WERI-Rb-1 (cell line): Measurements from ENCODE around the gene CEP350.
A peak's percentile ranks its signal among the peaks of the same experiment; 100 is the strongest.
"Not testable (repeated sequence)": the region's sequence is repeated elsewhere in the genome, so short reads cannot be mapped to it uniquely, and the experiment has no call there.

Source experiments
- DNase-seq: peaks from one replicate; pipeline ENCODE4 v3.0.0-alpha.2; 2020
- H3K27ac ChIP-seq: fragments of 250-450 bp; sonication (Bioruptor Pico); 2 replicates; pipeline ENCODE4 v1.5.1; 2020; ENCODE audit warnings: mild to moderate bottlenecking, moderate library complexity
- H3K27me3 ChIP-seq: fragments of 250-450 bp; sonication (Bioruptor Pico); 2 replicates; pipeline ENCODE4 v1.5.1; 2021; ENCODE audit warnings: mild to moderate bottlenecking, low read depth, moderate library complexity; ENCODE audit not compliant: insufficient read depth, severe bottlenecking
- H3K36me3 ChIP-seq: fragments of 250-450 bp; sonication (Bioruptor Pico); 2 replicates; pipeline ENCODE4 v1.5.1; 2020; ENCODE audit warnings: mild to moderate bottlenecking, moderate library complexity
- H3K4me3 ChIP-seq: 2 replicates; pipeline ENCODE4 v1.5.1; 2011; ENCODE audit warnings: low read depth, mild to moderate bottlenecking, control low read depth, low read length
- H3K9me3 ChIP-seq: fragments of 250-450 bp; sonication (Bioruptor Pico); 2 replicates; pipeline ENCODE4 v1.5.1; 2021; ENCODE audit warnings: mild to moderate bottlenecking, moderate library complexity; ENCODE audit not compliant: severe bottlenecking
- CTCF ChIP-seq: IDR thresholded peaks from 2 replicates; pipeline ENCODE4 v1.5.1; 2011; ENCODE audit warnings: low read depth, mild to moderate bottlenecking, control low read depth, inconsistent platforms, low read length

CEP350 gene

GRCh38 chr1:180123463-180123936, 168.9 kb downstream of the CEP350 start:
- DNase-seq: no peak
- TF ChIP-seq CTCF: no peak
- H3K9me3 ChIP-seq: no peaks in the 10 kb centered on the region
- H3K36me3 ChIP-seq: no peaks in the 10 kb centered on the region
- H3K4me3 ChIP-seq: no peak overlapping the region
- no peak overlapping the region for H3K27ac ChIP-seq
- no peaks in the 10 kb centered on the region for H3K27me3 ChIP-seq

GRCh38 chr1:180130651-180131050, 176.0 kb downstream of the CEP350 start:
- H3K9me3 ChIP-seq: no peaks in the 10 kb centered on the region
- no peaks in the 10 kb centered on the region for H3K27me3 ChIP-seq
- DNase-seq: peak; percentile 55
- H3K27ac ChIP-seq: no peak overlapping the region
- no peak overlapping the region for H3K4me3 ChIP-seq
- no peaks in the 10 kb centered on the region for H3K36me3 ChIP-seq
- TF ChIP-seq CTCF: no peak

- H3K27me3 ChIP-seq: no peaks in the 10 kb centered on the region
- no peak overlapping the region for H3K4me3 ChIP-seq
- no peaks in the 10 kb centered on the region for H3K9me3 ChIP-seq
- H3K36me3 ChIP-seq: no peaks in the 10 kb centered on the region
- TF ChIP-seq CTCF: no peak
- no peak for DNase-seq
- no peak overlapping the region for H3K27ac ChIP-seq
Observed at GRCh38 chr1:180131510-180131909, 176.9 kb downstream of the CEP350 start.

GRCh38 chr1:180133193-180133592, 178.6 kb downstream of the CEP350 start:
- no peak overlapping the region for H3K27ac ChIP-seq
- H3K36me3 ChIP-seq: no peaks in the 10 kb centered on the region
- H3K9me3 ChIP-seq: no peaks in the 10 kb centered on the region
- H3K27me3 ChIP-seq: no peaks in the 10 kb centered on the region
- no peak overlapping the region for H3K4me3 ChIP-seq
- DNase-seq: no peak
- no peak for TF ChIP-seq CTCF

GRCh38 chr1:180133688-180134087, 179.1 kb downstream of the CEP350 start:
- not testable (repeated sequence) for H3K27me3 ChIP-seq, H3K27ac ChIP-seq, H3K9me3 ChIP-seq, H3K4me3 ChIP-seq, DNase-seq, H3K36me3 ChIP-seq

GRCh38 chr1:180135535-180135934, 180.9 kb downstream of the CEP350 start:
- Histone ChIP-seq H3K27ac (no peak overlapping the region), H3K4me3 (no peak overlapping the region), H3K9me3 (no peaks in the 10 kb centered on the region), H3K36me3 (no peaks in the 10 kb centered on the region), H3K27me3 (no peaks in the 10 kb centered on the region)
- TF ChIP-seq CTCF: no peak
- no peak for DNase-seq
